BJ (cell line): ENCODE data around the gene CHD1. TPM values are rescaled to one million over a fixed set of nuclear protein-coding genes. Genes with fewer than 3 reads are reported as not detected.
A peak's percentile ranks its signal among the peaks of the same experiment; 100 is the strongest.

ENCODE experiments used
- CTCF ChIA-PET: fragments of 350-600 bp; formaldehyde crosslinking; extraction: SDS; loops from one replicate; lab custom pipeline; 2021; ENCODE audit warnings: antibody characterized with exemption, inconsistent platforms; lab: Yijun Ruan, JAX
- POLR2A ChIA-PET: fragments of 300-600 bp; sonication (Branson Sonifier 250); formaldehyde crosslinking; extraction: SDS; loops from one replicate; lab custom pipeline; 2021; ENCODE audit warnings: antibody characterized with exemption; lab: Charles Lee
- DNase-seq: peaks from one replicate; pipeline ENCODE4 v3.0.0-alpha.2; 2011; ENCODE audit warnings: low read depth
- H3K27me3 ChIP-seq: 2 replicates; pipeline ENCODE4 v1.6.0; 2011; ENCODE audit warnings: low read length; ENCODE audit not compliant: control insufficient read depth, insufficient read depth
- H3K36me3 ChIP-seq: 2 replicates; pipeline ENCODE4 v1.5.1; 2011; ENCODE audit warnings: low read length; ENCODE audit not compliant: control insufficient read depth, insufficient read depth
- H3K4me3 ChIP-seq: 2 replicates; pipeline ENCODE4 v1.5.1; 2011; ENCODE audit warnings: low read depth, mild to moderate bottlenecking, control low read depth, low read length
- CTCF ChIP-seq: IDR thresholded peaks from 2 replicates; pipeline ENCODE4 v1.5.1; 2011; ENCODE audit warnings: low read depth, mild to moderate bottlenecking, control low read depth, inconsistent platforms, low read length, moderate library complexity; ENCODE audit not compliant: insufficient read depth
- polyA plus RNA-seq: library from polyadenylated mRNA; depleted of rRNA; stranded (reverse); fragments of >200 nt; gene quantifications from 2 replicates; pipeline ENCODE4 v1.2.3, GENCODE V29; 2011

The CHD1 gene
- polyA plus RNA-seq, 1 experiment: 6.5 TPM

- DNase-seq: no peak
- POLR2A ChIA-PET: no interaction called here
- no peaks in the 10 kb centered on the region for H3K27me3 ChIP-seq
- H3K4me3 ChIP-seq: no peak overlapping the region
- H3K36me3 ChIP-seq: no peaks in the 10 kb centered on the region
- no peak for TF ChIP-seq CTCF
- CTCF ChIA-PET: no interaction called here
These were observed 92.6 kb downstream of the CHD1 start for GRCh38 chr5:98836175-98836574.

GRCh38 chr5:98827588-98828284 lies 101.1 kb downstream of the CHD1 start:
- no peak for TF ChIP-seq CTCF
- H3K36me3 ChIP-seq: no peaks in the 10 kb centered on the region
- H3K27me3 ChIP-seq: no peaks in the 10 kb centered on the region
- ChIA-PET CTCF (interaction anchor here (0.7 to 1.3 kb wide), 4 partner anchors 372 to 1597 kb away, joined by 3 to 5 read pairs (median 4); no protein-coding TSS in a partner anchor), POLR2A (no interaction called here)
- no peak overlapping the region for H3K4me3 ChIP-seq
- DNase-seq: no peak

GRCh38 chr5:98827161-98827560 lies 101.6 kb downstream of the CHD1 start:
- peak; percentile 53 for TF ChIP-seq CTCF
- CTCF ChIA-PET: interaction anchor here (0.9 kb wide), 1 partner anchor 14 kb away, joined by 3 read pairs; no protein-coding TSS in a partner anchor
- DNase-seq: peak; percentile 16
- Histone ChIP-seq H3K4me3 (no peak overlapping the region), H3K36me3 (no peaks in the 10 kb centered on the region), H3K27me3 (no peaks in the 10 kb centered on the region)
- POLR2A ChIA-PET: interaction anchor here (0.5 kb wide), 1 partner anchor 54 kb away, joined by 3 read pairs; no protein-coding TSS in a partner anchor

GRCh38 chr5:98825582-98826375 lies 103.0 kb downstream of the CHD1 start:
- POLR2A ChIA-PET: no interaction called here
- TF ChIP-seq CTCF: no peak
- CTCF ChIA-PET: interaction anchor here (0.6 to 0.9 kb wide), 4 partner anchors 12 to 1723 kb away, joined by 3 to 4 read pairs (median 3); no protein-coding TSS in a partner anchor

More at GRCh38 chr5:98825582-98826375, 103.0 kb downstream of the CHD1 start:
- Histone ChIP-seq H3K27me3 (no peaks in the 10 kb centered on the region), H3K36me3 (no peaks in the 10 kb centered on the region), H3K4me3 (no peak overlapping the region)
- DNase-seq: no peak
